HG03135 (cell line): Measurements from ENCODE around the gene KCNAB1.
A peak's percentile ranks its signal among the peaks of the same experiment; 100 is the strongest.
"Not testable (repeated sequence)": the region's sequence is repeated elsewhere in the genome, so short reads cannot be mapped to it uniquely, and the experiment has no call there.

ENCODE experiments used
- ATAC-seq: cut with Tn5 transposase; IDR thresholded peaks from one replicate; pipeline ENCODE4 v1.9.1; 2021; ENCODE audit warnings: mild to moderate bottlenecking, moderate library complexity; ENCODE audit not compliant: unreplicated experiment

The KCNAB1 gene

DNA sequence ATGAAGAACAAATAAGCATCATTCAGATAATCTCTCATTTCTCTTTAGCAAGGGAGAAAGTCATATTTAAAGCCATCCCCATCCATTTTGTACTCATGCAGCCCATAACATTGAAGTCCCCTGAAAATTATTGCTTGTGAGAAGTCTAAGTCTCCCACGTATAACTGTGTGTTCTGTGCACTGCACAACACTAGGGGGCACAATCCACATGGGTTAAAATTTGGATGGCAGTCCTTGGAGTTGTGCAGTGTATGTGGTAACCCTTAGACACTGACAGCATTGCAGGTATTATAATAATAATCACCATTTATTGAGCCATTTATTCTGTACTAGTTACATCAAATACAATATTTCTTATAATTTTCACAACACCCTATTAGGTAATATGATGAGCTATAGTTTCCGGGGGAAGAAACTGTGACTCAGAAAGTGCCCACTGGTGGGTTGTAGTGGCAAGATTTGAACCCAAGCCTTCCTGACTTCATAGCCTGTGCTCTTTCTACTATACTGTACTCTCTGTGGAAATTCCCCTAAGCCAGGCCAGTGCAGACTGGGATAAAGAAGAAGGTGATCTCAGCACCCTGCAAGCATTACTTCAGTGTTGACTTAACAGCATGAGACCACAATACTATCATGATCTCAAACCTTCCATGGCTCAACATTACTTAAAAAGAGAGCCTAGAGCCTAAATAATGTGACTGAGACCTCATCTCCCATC is 15.7 kb downstream of the KCNAB1 start:
- ATAC-seq: no peak

DNA sequence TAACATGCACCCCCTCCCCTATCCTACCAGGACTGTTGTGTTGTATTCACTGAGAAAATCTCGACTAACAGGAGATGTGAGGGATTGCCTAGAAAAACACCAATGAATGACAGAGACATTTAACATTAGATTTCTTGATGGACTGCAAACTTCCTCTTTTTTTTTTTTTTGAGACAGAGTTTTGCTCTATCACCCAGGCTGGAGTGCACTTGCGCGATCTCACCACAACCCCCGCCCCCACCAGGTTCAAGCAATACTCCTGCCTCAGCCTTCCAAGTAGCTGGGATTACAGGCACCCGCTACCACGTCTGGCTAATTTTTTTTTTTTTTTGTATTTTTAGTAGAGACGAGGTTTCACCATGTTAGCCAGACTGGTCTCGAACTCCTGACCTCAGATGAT is 17.0 kb downstream of the KCNAB1 start:
- not testable (repeated sequence) for ATAC-seq

DNA sequence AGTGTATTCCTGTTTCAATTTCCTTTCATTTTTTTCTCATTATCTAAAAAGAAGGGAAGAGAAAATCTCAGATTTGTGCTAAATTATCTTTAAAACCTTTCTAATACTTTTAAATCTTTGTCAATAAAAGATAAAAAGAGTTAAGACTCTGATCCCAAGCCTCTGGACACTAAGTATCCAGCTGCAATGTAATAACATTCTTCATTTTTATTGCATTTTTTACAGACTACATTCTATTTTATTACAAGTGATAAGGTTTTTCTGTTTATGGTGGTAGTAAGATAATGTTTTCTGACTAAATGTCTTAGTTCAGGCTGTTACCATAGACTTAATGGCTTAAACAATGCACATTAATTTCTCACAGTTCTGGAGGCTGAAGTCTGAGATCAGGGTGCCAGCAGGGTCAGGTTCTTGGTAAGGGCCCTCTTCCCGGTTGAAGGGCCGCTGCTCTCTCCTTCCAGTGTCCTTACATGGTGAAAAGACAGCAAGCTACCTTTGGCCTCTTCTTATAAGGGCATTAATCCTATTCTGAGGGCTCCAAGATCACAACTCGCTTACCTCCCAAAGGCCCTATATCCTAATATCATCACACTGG is 19.7 kb downstream of the KCNAB1 start:
- ATAC-seq: no peak

DNA sequence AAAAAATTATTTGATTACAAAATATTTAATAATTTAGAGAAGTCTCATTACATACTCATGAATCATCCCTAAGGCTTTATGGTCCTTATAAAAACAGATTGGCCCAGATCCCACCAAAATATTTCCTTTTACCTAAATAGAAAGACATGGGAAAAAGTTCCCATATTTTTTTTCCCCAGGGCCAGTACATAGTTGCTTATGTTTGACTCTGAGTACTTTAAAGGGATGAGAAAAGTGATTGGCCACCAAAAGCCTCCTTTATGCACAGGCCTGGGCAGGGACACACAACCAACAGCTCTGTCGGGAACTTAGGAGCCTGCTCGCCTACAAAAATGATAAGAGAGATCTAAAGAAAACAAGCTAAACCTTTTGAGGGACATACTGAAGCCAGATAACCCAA is 22.3 kb downstream of the KCNAB1 start:
- no peak for ATAC-seq

DNA sequence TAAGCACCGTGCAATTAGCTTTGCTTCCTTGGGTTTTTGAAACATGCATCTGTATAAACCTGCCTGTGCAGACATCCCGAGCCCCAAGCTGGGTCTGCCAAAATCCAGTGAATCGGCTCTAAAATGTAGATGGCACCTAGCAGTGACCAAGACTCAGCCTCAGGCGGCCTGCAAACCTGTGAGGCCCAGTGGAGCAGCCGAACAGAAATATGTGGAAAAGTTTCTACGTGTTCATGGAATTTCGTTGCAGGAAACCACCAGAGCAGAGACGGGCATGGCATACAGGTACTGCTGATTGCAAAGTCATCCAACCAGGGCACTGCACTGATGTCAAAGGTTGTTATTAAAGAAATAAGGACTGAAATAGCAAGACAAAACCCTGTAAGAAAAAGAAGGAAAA is 22.8 kb downstream of the KCNAB1 start:
- no peak for ATAC-seq

DNA sequence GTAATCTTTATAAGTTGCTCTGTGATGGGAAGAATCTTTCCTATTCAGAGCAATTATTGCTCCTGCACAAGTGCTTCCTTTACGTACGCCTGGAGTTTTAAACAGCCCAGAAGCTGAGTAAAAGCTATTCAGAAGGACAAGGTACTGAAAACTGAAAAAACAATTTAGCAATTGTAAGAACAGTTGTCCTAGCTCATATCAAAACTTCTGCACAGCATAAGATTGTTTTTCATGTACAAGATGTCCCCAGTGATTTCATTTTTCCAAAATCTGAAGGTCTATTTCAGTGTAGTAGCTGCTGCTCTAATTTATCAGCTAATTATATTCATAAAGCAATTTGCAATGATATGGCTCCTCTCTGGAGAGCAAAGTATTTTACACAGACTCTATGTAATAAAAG is 23.7 kb downstream of the KCNAB1 start:
- no peak for ATAC-seq

DNA sequence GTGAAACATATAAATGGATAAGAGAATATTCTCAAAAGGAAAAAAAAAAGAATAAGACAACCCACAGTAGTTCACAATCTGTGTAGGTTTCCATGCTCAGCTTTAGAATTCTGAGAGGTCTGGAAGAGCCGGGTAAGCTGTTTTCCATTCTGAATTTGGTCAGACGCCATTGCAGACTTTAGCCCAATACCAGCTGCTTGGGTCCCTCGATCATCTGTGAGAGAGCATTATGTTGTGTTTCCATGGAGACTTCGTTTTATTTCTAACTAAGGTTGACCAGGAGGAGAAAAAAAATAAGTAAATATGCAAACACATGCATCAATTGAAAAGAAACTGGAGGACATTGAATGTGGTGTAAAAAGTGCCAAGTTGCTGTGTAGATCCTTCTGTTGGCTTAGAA is 25.5 kb downstream of the KCNAB1 start:
- no peak for ATAC-seq

DNA sequence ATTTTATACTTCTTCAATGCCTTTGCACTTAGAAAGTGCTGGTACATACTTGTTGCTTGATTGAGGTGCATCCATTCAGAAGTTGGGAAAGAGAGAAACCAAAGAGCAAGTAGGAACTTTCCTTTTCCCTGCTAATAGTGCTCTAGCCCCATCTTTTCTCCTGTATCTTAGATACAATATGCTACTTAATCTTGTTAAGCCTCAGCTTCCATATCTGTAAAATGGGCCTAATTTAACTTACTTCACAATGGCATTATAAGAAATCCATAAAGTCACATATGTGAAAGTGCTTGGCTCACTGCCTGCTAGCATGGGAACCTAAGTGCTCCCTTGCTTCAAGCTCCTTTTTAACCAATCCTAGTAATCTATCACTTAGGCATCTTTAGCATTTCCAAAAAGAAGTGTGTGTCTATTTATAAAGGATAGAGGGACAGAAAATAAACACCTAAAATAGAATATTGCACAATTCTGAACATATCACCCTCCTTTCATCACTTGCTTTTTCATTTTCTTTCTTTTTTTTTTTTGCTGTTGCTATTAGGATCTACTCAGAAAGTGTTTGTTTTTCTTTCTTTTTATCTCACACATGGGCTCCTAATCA is 28.1 kb downstream of the KCNAB1 start:
- ATAC-seq: no peak

DNA sequence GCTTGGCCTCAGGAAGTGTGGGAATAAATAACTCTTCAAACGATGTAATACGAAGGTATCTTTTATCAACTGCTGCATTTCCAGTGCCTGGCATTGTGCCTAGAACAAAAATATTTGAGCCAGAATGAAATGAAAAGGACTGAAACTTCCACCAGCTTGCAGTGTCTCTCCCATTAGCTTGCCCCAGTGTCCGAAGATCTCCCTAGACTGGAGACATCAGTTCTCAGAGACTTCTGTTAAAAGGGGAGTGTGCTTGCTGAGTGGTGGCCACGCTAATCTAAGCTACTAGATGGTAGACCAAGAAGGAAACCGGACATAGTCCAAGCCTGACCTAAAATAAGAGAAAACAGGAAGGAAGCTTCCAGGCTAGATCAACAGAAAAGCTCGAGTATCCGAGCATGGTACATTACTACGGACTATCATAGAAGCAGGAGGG is 28.6 kb downstream of the KCNAB1 start:
- no peak for ATAC-seq

DNA sequence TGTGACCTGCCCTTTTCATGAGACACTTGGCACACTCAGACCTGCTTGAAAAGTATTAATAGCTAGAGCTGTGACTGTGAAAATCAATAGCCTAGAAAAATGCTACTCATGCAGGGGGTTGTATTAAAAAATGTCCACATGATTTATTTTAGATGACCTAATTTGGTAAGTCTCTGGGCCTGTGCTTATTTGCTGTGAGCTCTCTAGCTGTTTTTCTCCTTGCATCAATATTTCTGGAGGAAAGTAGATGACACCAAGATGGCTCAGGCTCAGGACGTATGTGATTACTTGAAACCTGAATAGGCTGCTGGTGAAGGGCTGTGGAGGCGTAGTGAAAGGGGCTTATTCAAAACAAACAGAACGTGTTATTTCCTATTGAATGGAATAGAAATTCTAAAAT is 29.5 kb downstream of the KCNAB1 start:
- no peak for ATAC-seq

DNA sequence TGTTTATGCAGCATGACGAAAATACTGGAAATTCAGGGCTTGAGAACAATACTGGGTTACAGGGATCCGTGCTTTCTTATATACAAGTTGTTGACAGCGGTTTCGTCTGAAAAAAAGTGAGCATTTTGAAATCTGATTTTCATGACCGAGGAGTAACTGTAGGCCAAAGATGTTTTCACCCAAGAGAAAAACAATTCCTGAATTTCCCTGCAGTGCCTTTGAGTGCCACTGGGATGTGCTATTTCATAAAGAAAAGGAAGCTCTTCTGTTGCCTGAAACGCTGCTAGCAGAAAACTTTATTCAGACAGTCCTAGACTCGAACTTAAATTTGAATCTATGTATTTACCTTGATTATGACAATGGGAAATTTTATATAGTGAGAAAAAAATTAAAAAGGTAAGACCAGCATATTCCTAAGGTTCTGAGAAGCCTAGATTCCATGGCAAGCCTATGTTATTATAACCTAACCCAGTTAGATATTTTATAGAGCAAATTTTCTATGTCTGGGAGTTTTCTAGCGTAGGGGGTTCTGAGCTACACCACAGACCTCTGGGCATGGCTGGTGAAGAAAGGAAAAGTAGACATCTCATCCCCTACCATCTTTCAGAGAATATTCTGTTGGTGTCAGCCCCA is 30.2 kb downstream of the KCNAB1 start:
- no peak for ATAC-seq

DNA sequence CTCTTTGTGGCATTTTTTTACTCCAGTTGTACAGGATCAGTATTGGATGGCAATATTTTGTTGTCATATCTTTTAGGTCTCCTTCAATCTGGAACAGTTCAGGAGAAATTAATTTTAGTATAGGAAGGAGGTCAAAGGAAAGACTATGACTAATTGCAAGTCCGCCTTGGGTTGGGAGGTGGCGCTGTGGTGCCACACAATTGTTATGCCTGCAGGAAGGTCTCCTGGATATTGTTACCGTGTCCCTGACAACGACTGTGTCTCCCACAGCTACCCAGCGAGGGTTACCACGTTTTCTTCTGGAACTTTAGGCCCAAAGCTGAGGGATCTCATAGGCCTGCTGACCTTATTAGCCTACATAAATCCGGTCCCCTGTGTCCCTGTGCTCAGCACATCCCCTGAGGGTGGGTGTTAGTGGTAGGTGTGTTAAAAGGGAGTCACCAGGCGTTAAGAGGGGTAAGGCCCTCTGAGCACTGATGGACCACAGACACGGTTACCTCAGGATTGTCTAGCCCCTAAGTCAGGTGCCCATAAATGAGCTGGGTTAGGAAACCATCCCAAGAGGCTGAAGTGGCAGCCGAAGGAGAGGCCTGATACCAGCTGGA is 31.5 kb downstream of the KCNAB1 start:
- peak; percentile 66 for ATAC-seq

DNA sequence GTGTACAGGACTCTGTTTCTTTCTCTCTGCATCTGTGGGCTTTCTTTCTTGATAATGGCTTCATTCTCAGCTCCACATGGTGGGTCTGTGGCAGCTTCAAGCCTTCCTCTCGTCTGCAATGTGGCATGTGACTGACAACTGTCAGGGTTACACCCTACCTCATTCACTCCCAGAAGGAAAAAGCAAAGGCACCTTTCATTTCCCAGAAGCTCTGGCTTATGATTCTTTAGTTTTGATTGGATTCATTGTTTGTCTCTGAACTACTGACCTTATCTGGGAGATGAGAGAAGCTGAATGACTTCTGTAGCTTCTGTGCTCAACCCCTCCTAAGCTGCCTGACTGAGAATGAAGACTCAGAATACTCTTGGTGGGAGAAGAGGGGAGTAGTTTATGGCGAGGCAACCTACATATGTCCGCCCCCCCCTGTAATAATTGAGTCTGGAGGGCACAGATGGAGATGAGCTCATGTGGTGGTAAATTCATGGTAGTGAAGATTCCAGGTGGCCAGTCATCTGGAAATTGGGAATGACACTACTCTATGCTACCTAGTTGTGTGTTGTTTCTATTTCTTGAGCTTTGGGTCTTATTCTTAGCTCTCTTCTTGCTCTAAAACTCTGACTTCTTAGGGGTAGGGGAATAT is 38.4 kb downstream of the KCNAB1 start:
- ATAC-seq: no peak

DNA sequence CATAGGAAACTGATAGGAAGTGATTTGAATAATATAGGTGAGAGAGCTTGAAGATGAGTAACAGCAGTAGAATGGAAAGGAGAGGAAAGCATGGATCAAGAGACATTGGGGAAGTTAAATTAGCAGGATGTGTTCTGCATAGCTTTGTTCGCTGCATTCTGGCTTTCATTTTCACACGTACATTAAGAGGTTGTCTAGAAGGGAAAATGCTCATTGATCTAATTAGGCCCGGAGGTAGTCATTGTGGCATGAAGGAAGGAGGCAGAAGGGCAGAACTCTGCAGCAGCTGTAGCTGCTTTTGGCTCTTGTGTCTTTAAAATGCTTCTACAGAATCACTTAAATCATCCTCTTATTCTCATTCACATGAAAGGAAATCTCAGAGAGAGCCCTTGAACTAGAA is 40.3 kb downstream of the KCNAB1 start:
- ATAC-seq: peak; percentile 65

DNA sequence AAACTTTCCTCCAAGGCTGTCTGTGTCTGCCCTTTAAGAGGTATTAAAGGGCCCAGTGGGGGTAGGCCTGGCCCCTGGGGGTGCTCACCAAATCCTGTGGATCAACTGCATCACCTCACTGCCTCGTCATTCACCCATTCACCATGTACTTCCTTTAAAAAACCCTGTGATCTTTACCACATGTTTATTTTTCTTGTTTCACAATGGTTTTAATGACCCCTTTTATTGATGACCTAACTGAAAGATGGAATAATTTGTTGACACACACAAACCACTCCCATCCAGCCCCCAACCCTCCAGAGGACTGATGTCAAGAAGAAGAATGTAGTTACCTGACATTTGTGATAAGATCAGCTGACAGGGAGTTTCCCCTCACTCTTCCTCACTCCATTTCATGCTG is 40.8 kb downstream of the KCNAB1 start:
- ATAC-seq: peak; percentile 25

DNA sequence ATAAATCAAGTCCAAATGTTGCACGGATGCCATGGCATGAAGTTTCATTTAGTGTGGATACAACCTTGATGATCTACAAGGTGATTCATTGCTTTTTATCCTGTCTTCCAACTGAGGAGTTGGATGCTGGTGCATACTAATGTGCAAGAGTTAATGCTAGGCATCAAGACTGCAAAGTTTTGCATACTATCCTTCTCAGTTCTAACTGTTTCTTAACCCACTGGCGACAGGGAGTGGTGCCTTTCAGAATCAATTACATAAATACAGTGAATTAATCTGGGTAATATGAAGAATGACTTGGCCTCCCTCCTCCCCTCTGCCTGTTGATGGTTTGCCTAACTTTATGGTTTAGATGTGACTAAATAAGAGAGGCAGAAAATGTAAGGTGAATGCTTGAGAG is 43.5 kb downstream of the KCNAB1 start:
- ATAC-seq: no peak

DNA sequence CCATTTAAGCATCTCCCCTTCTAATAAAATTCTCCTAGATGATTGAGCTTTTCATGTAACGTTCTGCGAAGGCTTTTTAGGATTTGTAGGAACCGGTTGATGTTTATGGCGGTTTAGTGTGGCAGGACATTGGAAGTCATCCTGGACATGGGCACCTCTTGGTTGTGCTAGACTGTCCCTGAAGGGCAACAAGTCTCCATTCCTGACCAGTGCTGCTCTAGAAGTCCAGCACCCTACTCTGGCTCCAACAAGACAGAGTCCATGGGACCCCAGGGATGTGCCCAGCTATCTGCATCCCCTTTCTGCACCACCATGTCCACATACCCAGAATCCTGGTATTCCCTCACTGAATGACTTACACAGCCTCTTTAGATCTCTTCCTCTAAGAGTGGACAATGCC is 46.4 kb downstream of the KCNAB1 start:
- no peak for ATAC-seq

DNA sequence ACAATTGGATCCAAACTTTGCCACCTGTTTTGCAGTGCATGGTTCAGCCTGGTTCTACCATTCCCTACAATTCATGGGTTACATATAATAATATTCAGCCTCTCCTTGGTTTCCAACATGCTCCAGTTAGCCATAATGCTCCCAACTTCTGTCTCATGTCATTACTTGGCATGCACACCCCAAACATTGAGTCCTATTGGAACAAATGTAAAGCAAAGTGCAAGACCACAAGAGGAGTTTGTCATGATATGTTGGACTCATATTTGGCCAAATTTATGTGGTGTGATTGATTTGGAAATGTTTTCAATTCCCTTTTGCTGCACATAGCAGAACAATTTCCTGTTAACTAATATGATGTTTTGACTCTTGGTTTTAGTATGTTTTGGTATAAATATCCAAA is 50.2 kb downstream of the KCNAB1 start:
- no peak for ATAC-seq

DNA sequence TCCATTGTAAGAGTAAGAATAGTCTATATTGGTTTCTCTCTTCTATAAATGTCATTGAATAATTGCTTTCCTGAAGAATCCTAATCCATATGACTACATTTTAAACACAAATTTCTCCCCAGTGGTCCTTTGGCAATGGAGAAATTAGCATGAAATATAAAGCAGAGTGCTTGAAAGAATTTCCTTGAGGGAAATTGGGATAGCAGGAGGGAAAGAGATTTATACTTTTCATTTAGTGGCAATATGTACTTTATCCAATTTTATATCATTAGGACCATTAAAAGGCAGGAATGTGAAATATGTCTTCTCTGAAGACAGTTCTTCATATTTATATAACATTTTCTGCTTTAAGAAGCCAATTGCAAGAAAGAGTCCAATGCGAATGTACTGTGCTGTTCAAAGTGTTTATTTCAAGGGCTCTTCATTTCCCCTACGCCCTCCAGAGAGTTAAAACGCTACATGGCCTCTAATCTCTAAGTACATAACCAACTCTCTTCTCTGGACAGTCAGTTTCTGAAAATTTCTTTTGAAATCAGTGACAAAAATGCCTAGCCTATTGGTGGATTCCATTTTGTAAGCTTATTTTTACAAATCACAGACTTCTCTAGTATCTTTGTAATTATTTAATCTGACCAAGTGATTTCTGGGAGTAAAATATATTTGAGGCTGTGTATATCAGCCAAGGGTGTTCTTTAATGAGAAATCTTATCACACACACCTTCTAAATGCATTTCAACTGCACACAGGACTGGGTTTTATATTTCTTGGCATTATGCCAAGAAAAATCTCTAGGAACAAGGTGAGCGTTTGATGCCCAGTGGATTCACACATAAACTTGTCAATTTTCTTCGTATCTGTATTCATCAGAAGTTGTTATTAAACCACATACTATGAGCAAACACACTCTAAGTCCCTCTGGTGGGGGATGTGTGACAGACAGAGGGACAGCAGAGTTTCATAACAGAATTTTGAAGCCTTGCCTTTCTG is 51.2 kb downstream of the KCNAB1 start:
- ATAC-seq: no peak

DNA sequence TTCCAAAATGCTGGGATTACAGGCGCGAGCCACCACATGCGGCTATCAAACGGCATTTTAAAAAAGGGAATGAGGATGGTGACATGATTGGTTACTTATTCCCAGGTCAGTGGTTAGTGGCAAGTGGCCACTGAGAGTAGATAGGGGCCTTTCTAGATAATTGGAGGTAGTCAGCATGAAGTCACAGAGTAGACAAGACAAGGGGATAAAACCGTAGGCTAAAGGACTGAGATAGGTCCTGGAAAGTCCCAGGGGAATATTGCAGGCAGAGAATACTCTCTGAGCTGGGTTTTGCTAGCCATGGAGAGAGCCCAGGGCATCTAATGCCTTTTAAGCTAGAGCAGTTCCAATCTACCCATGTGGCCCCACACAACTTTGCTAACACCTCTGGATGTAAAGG is 52.2 kb downstream of the KCNAB1 start:
- no peak for ATAC-seq
